AG20443 (cell line): Measurements from ENCODE around the gene KIRREL3.
"Not testable (repeated sequence)": the region's sequence is repeated elsewhere in the genome, so short reads cannot be mapped to it uniquely, and the experiment has no call there.

ENCODE experiments used
- DNase-seq: peaks from one replicate; pipeline ENCODE4 v3.0.0; 2012; ENCODE audit warnings: low spot score, mixed read lengths

KIRREL3 gene

GRCh38 chr11:126378763-126379162 is 621.8 kb downstream of the KIRREL3 start:
- no peak for DNase-seq

- no peak for DNase-seq
Observed at GRCh38 chr11:126375726-126376125, 624.8 kb downstream of the KIRREL3 start.

- DNase-seq = not testable (repeated sequence)
Observed at GRCh38 chr11:126374562-126375300, 625.8 kb downstream of the KIRREL3 start.

- not testable (repeated sequence) for DNase-seq
Observed at GRCh38 chr11:126373389-126374066, 627.0 kb downstream of the KIRREL3 start.
